Lower leg skin (tissue), 3 donors: ENCODE data around the gene FAM120A.

Experiments
- CTCF ChIP-seq, 3 donors: fragments of 450-650 bp; IDR thresholded peaks; one replicate each; pipeline ENCODE4 v1.5.1; 2016; ENCODE audit warnings: antibody characterized with exemption in 3 of 3, mild to moderate bottlenecking in 3 of 3, moderate library complexity in 2 of 3
- POLR2A ChIP-seq, 2 donors: fragments of 450-650 bp; IDR thresholded peaks; one replicate each; pipeline ENCODE4 v1.6.1; 2016 to 2017; ENCODE audit warnings: antibody characterized with exemption in 2 of 2, mild to moderate bottlenecking in 1 of 2, moderate library complexity in 1 of 2

GRCh38 chr9:93464876-93465275 lies 13.4 kb downstream of the FAM120A start:
- TF ChIP-seq CTCF (IDR thresholded peaks at IDR 0.05) (no peak), POLR2A (IDR thresholded peaks at IDR 0.05) (no peak)
